ENCODE measurements around the gene PCED1B. TPM values are rescaled to one million over a fixed set of nuclear protein-coding genes. Genes with fewer than 3 reads are reported as not detected.

Gene PCED1B
- total and polyA plus RNA-seq, 12 donors = 0.49 to 4.8 (median 0.88) TPM

- WGBS, 2 donors = 90 to 94% methylated on average over 10 of the region's 10 CpGs
- no peak for TF ChIP-seq CTCF (IDR thresholded peaks at IDR 0.05)
- Histone ChIP-seq H3K27me3 (no peaks in the 10 kb centered on the region), H3K36me3 (peaks cover 0 to 3% (median 0%) of the 10 kb centered on the region in 9 donors), H3K9me3 (no peaks in the 10 kb centered on the region), H3K4me1 (no peaks in the 10 kb centered on the region), H3K4me3 (no peak overlapping the region), H3K27ac (no peak overlapping the region)
- DNase-seq = no peak
- ATAC-seq = no peak
- intact Hi-C loops (cut with DNase I) = no loop called here
Observed at GRCh38 chr12:47105914-47106674, 26.7 kb downstream of the PCED1B start.

- no peak overlapping the region for H3K4me3 ChIP-seq
- H3K9me3 ChIP-seq = no peaks in the 10 kb centered on the region
- DNase-seq (no peak), ATAC-seq (no peak)
- H3K27ac ChIP-seq = no peak overlapping the region
- no peaks in the 10 kb centered on the region for H3K27me3 ChIP-seq
- intact Hi-C loops (cut with DNase I) = no loop called here
- peaks cover 0 to 3% (median 0%) of the 10 kb centered on the region in 9 donors for H3K36me3 ChIP-seq
- H3K4me1 ChIP-seq = no peaks in the 10 kb centered on the region
- no peak for TF ChIP-seq CTCF (IDR thresholded peaks at IDR 0.05)
- 93 to 94% methylated on average over 3 of the region's 3 CpGs for WGBS, 2 donors
Observed at GRCh38 chr12:47107446-47107845, 28.0 kb downstream of the PCED1B start.

GRCh38 chr12:47107926-47108325, 28.5 kb downstream of the PCED1B start:
- Histone ChIP-seq H3K9me3 (no peaks in the 10 kb centered on the region), H3K27ac (no peak overlapping the region), H3K27me3 (no peaks in the 10 kb centered on the region), H3K36me3 (peaks cover 0 to 3% (median 0%) of the 10 kb centered on the region in 9 donors), H3K4me3 (no peak overlapping the region), H3K4me1 (no peaks in the 10 kb centered on the region)
- no peak for DNase-seq
- intact Hi-C loops (cut with DNase I) = no loop called here
- no peak for TF ChIP-seq CTCF (IDR thresholded peaks at IDR 0.05)
- ATAC-seq = no peak

- no peak for TF ChIP-seq CTCF (IDR thresholded peaks at IDR 0.05)
- ATAC-seq (no peak), DNase-seq (no peak)
- Histone ChIP-seq H3K27ac (no peak overlapping the region), H3K4me3 (no peak overlapping the region), H3K4me1 (no peaks in the 10 kb centered on the region), H3K9me3 (no peaks in the 10 kb centered on the region), H3K36me3 (peaks cover 0 to 3% (median 0%) of the 10 kb centered on the region in 9 donors), H3K27me3 (no peaks in the 10 kb centered on the region)
- 97% methylated on average over 2 of the region's 2 CpGs for WGBS, 2 donors
- intact Hi-C loops (cut with DNase I) = no loop called here
Observed at GRCh38 chr12:47110011-47110541, 30.7 kb downstream of the PCED1B start.
